Endothelial cell of umbilical vein (primary cell): ENCODE measurements around the gene VPS37C. TPM values are rescaled to one million over a fixed set of nuclear protein-coding genes. Genes with fewer than 3 reads are reported as not detected.

ENCODE experiments used
- BruUV-seq: library from RNA; stranded (reverse); fragments of 400-500 nt; replicated peaks from 2 replicates; lab custom pipeline; 2021; lab: Mats Ljungman, UMichigan
- CTCF ChIA-PET: fragments of 300-600, 350-600 bp; sonication (Branson Sonifier 250); formaldehyde crosslinking; loops from one replicate; lab custom pipeline; 2021; ENCODE audit warnings: antibody characterized with exemption, inconsistent platforms; lab: Charles Lee
- POLR2A ChIA-PET: fragments of 300-600, 350-600 bp; sonication (Branson Sonifier 250); formaldehyde crosslinking; loops from one replicate; lab custom pipeline; 2021; ENCODE audit warnings: antibody characterized with exemption, inconsistent platforms; lab: Charles Lee
- DNase-seq: peaks from one replicate; pipeline ENCODE4 v3.0.0-alpha.2; 2011; ENCODE audit warnings: low read depth, low spot score
- FAIRE-seq: peaks from 2 replicates; lab custom pipeline; 2011; peaks lifted over from hg19 to GRCh38; lab: Jason Lieb, UNC
- H2AFZ ChIP-seq: 2 replicates; pipeline ENCODE4 v1.6.0; 2012; ENCODE audit warnings: low read depth, low read length, control low read depth, inconsistent platforms
- H3K27ac ChIP-seq: 2 replicates; pipeline ENCODE4 v1.5.1; 2011; ENCODE audit warnings: low read depth, mild to moderate bottlenecking, control low read depth, low read length, moderate library complexity; ENCODE audit not compliant: insufficient read depth
- H3K27me3 ChIP-seq, 2 experiments: 2 replicates each; pipeline versions ENCODE4 v1.6.0 to v1.6.1; 2011; ENCODE audit warnings: low read length in 2 of 2, mixed read lengths in 1 of 2; ENCODE audit not compliant: control insufficient read depth in 2 of 2, insufficient read depth in 2 of 2
- H3K36me3 ChIP-seq, 2 experiments: 2 replicates in 1 of 2; 3 replicates in 1 of 2; pipeline ENCODE4 v1.5.1; 2011; ENCODE audit warnings: low read length in 2 of 2, mild to moderate bottlenecking in 1 of 2, moderate library complexity in 1 of 2; ENCODE audit not compliant: control insufficient read depth in 2 of 2, insufficient read depth in 2 of 2; ENCODE audit errors: extremely low read depth in 1 of 2
- H3K4me1 ChIP-seq: 3 replicates; pipeline ENCODE4 v1.5.1; 2011; ENCODE audit warnings: mild to moderate bottlenecking, low read length; ENCODE audit not compliant: control insufficient read depth, insufficient read depth; ENCODE audit errors: extremely low read depth
- H3K4me2 ChIP-seq: 2 replicates; pipeline ENCODE4 v1.6.1; 2011; ENCODE audit warnings: low read length, control low read depth, mixed read lengths; ENCODE audit not compliant: insufficient read depth
- H3K4me3 ChIP-seq, 3 experiments: fragments of 200-600 bp in 1 of 3; sonication (generic), shearing (Covaris generic) in 1 of 3; replicated peaks in 1 of 3; 2 replicates each; pipeline ENCODE4 v1.5.1; 2011 to 2016; ENCODE audit warnings: control low read depth in 3 of 3, low read length in 3 of 3, mild to moderate bottlenecking in 2 of 3, inconsistent platforms in 1 of 3, low read depth in 1 of 3, moderate library complexity in 1 of 3; ENCODE audit not compliant: insufficient read depth in 1 of 3
- H3K79me2 ChIP-seq: 2 replicates; pipeline ENCODE4 v1.6.0; 2012; ENCODE audit warnings: low read length, inconsistent platforms; ENCODE audit not compliant: control insufficient read depth, insufficient read depth
- H3K9ac ChIP-seq: replicated peaks from 2 replicates; pipeline ENCODE3; 2011; ENCODE audit warnings: low read length, control low read depth; ENCODE audit not compliant: insufficient read depth; ENCODE audit errors: extremely low read depth
- H3K9me1 ChIP-seq: replicated peaks from 3 replicates; pipeline ENCODE4 v1.6.0; 2011; ENCODE audit warnings: mild to moderate bottlenecking, low read length; ENCODE audit not compliant: control insufficient read depth, insufficient read depth; ENCODE audit errors: extremely low read depth
- H3K9me3 ChIP-seq: replicated peaks from 2 replicates; pipeline ENCODE4 v1.5.1; 2012; ENCODE audit warnings: low read length, inconsistent platforms; ENCODE audit not compliant: control insufficient read depth, insufficient read depth
- H4K20me1 ChIP-seq: replicated peaks from 2 replicates; pipeline ENCODE3; 2011; ENCODE audit warnings: mild to moderate bottlenecking, low read length; ENCODE audit not compliant: control insufficient read depth, insufficient read depth; ENCODE audit errors: extremely low read depth
- CTCF ChIP-seq, 2 donors: IDR thresholded peaks; 1 replicate in 1 of 2; 2 replicates in 1 of 2; pipeline ENCODE4 v1.5.1; 2011; ENCODE audit warnings: low read length in 2 of 2, mild to moderate bottlenecking in 2 of 2, moderate library complexity in 2 of 2, control low read depth in 1 of 2, inconsistent platforms in 1 of 2, low read depth in 1 of 2; ENCODE audit not compliant: insufficient read depth in 1 of 2; ENCODE audit errors: extremely low read depth in 1 of 2
- EZH2 ChIP-seq: IDR thresholded peaks from 2 replicates; pipeline ENCODE4 v1.6.1; 2012; ENCODE audit warnings: borderline replicate concordance, low read depth, mild to moderate bottlenecking, moderate library complexity, low read length, inconsistent platforms; ENCODE audit not compliant: severe bottlenecking
- FOS ChIP-seq: IDR thresholded peaks from 2 replicates; pipeline ENCODE4 v1.6.1; 2011; ENCODE audit warnings: mild to moderate bottlenecking, low read length, moderate library complexity, borderline replicate concordance; ENCODE audit not compliant: insufficient read depth
- GATA2 ChIP-seq: IDR thresholded peaks from 2 replicates; pipeline ENCODE4 v1.7.0; 2011; ENCODE audit warnings: low read depth, mild to moderate bottlenecking, moderate library complexity, mixed read lengths, low read length; ENCODE audit not compliant: insufficient read length, insufficient read depth
- JUN ChIP-seq: IDR thresholded peaks from 2 replicates; pipeline ENCODE4 v1.6.1; 2011; ENCODE audit warnings: borderline replicate concordance, low read depth; ENCODE audit not compliant: insufficient read length, insufficient read depth
- MAX ChIP-seq: IDR thresholded peaks from 2 replicates; pipeline ENCODE4 v1.6.1; 2011; ENCODE audit not compliant: insufficient read depth, insufficient read length
- MYC ChIP-seq: IDR thresholded peaks from one replicate; pipeline ENCODE4 v1.6.1; 2011; ENCODE audit warnings: mild to moderate bottlenecking, low read depth, low read length
- POLR2A ChIP-seq: IDR thresholded peaks from 2 replicates; pipeline ENCODE4 v1.6.1; 2012; ENCODE audit warnings: low read depth, mild to moderate bottlenecking, control low read depth, low read length
- POLR2AphosphoS5 ChIP-seq: IDR thresholded peaks from 2 replicates; pipeline ENCODE4 v1.6.1; 2012; ENCODE audit warnings: low read depth, mild to moderate bottlenecking, control low read depth, low read length, moderate library complexity; ENCODE audit not compliant: insufficient read depth
- dilution Hi-C: fragments of 300-500 bp; cut with MboI; formaldehyde crosslinking; loops from one replicate; pipeline ENCODE4 v1.15.0; 2019; ENCODE audit warnings: low sequenced_read_pairs; ENCODE audit not compliant: extremely low pct_ligation_motif_present
- intact Hi-C: fragments of 100-400 bp; cut with micrococcal nuclease; formaldehyde crosslinking; loops from one replicate; pipeline ENCODE4 v1.10.0; 2022
- polyA plus RNA-seq, 4 experiments: library from polyadenylated mRNA; depleted of rRNA in 3 of 4; stranded (reverse) in 3 of 4; unstranded in 1 of 4; fragments of >200 nt; gene quantifications; 2 replicates each; pipeline versions ENCODE4 v1.2.1 to v1.2.3, GENCODE V29; 2011 to 2012; ENCODE audit warnings: missing spikeins in 1 of 4
- total RNA-seq: library from RNA; stranded (reverse); gene quantifications from 2 replicates; pipeline ENCODE4 v1.2.3, GENCODE V29; 2021

VPS37C gene
- total and polyA plus RNA-seq, 2 donors (not counting 3 experiments of a cell fraction or from before 2014, with no cell fraction given): 17.7 to 23.4 TPM

GRCh38 chr11:61172356-61172755 lies 11.1 kb upstream of the VPS37C start:
- Histone ChIP-seq H4K20me1 (no peaks in the 10 kb centered on the region), H3K79me2 (no peaks in the 10 kb centered on the region), H3K4me2 (no peak overlapping the region), H3K4me1 (no peaks in the 10 kb centered on the region), H3K36me3 (no peaks in the 10 kb centered on the region), H3K9me3 (no peaks in the 10 kb centered on the region), H3K4me3 (no peak overlapping the region), H3K27ac (no peak overlapping the region), H3K9me1 (no peaks in the 10 kb centered on the region), H2AFZ (no peak overlapping the region), H3K27me3 (peaks cover 5 to 18% of the 10 kb centered on the region in 2 experiments), H3K9ac (no peak overlapping the region)
- ChIA-PET CTCF (no interaction called here), POLR2A (no interaction called here)
- DNase-seq (no peak), FAIRE-seq (no peak)
- intact Hi-C loops: no loop called here
- dilution Hi-C loops: no loop called here
- BruUV-seq: no TSS peak
- no peak for TF ChIP-seq GATA2

GRCh38 chr11:61171907-61172306 lies 10.7 kb upstream of the VPS37C start:
- H3K27ac ChIP-seq: no peak overlapping the region
- no peak overlapping the region for H3K4me3 ChIP-seq
- H3K27me3 ChIP-seq: peaks cover 5 to 18% of the 10 kb centered on the region in 2 experiments
- no peak overlapping the region for H3K4me2 ChIP-seq
- H3K79me2 ChIP-seq: no peaks in the 10 kb centered on the region
- no peaks in the 10 kb centered on the region for H3K9me1 ChIP-seq
- H3K9me3 ChIP-seq: no peaks in the 10 kb centered on the region
- FAIRE-seq (no peak), DNase-seq (no peak)
- BruUV-seq: no TSS peak
- H4K20me1 ChIP-seq: no peaks in the 10 kb centered on the region
- H2AFZ ChIP-seq: no peak overlapping the region
- intact Hi-C loops: no loop called here
- TF ChIP-seq MYC (no peak), GATA2 (no peak), FOS (no peak), CTCF (IDR thresholded peaks at IDR 0.05; ENCODE audit: extremely low read depth in 1 of 2, insufficient read depth in 1 of 2, low read depth in 1 of 2, low read length in 2 of 2) (no peak), POLR2AphosphoS5 (no peak), EZH2 (no peak), MAX (no peak), POLR2A (no peak), JUN (no peak)
- ChIA-PET CTCF (interaction anchor here (2.0 kb wide), 1 partner anchor 273 kb away, joined by 5 read pairs; no protein-coding TSS in a partner anchor), POLR2A (no interaction called here)
- no peaks in the 10 kb centered on the region for H3K36me3 ChIP-seq
- H3K4me1 ChIP-seq: no peaks in the 10 kb centered on the region
- dilution Hi-C loops: no loop called here
- H3K9ac ChIP-seq: no peak overlapping the region
